Cardiac fibroblast (primary cell): ENCODE data around the gene CCDC93.
A peak's percentile ranks its signal among the peaks of the same experiment; 100 is the strongest.

ENCODE experiments used
- DNase-seq, 2 donors: peaks; one replicate each; pipeline versions ENCODE4 v3.0.0 to v3.0.0-alpha.2; 2010; ENCODE audit warnings: low read depth in 2 of 2
- H3K4me3 ChIP-seq, 2 donors: replicated peaks in 1 of 2; 1 replicate in 1 of 2; 2 replicates in 1 of 2; pipeline ENCODE4 v1.5.1; 2011; ENCODE audit warnings: low read depth in 2 of 2, low read length in 2 of 2, mild to moderate bottlenecking in 2 of 2, moderate library complexity in 1 of 2
- CTCF ChIP-seq: IDR thresholded peaks from one replicate; pipeline ENCODE4 v1.5.1; 2011; ENCODE audit warnings: low read depth, mild to moderate bottlenecking, low read length, inconsistent platforms

CCDC93 gene

DNA sequence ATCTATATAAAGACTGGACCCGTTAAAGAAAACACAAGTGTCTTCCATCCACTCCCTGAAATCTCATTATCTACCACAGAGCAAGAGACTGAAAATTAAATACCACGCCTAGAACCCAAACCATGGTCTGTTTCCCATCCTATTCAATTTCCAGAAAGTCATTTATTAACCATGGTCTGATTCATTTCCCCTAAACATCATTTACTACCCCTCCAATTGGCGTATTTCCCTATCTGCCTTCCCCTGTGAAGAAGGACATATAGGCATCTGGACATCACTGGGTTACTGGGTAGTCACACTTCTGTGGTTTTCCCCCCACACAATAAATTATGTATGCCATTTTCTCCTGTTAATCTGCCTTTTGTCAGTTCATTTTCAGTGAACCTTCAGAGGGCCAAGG is 30.8 kb downstream of the CCDC93 start:
- peak in 1 of 2 donors; percentile 40 for DNase-seq
- TF ChIP-seq CTCF: no peak
- H3K4me3 ChIP-seq: no peak overlapping the region

DNA sequence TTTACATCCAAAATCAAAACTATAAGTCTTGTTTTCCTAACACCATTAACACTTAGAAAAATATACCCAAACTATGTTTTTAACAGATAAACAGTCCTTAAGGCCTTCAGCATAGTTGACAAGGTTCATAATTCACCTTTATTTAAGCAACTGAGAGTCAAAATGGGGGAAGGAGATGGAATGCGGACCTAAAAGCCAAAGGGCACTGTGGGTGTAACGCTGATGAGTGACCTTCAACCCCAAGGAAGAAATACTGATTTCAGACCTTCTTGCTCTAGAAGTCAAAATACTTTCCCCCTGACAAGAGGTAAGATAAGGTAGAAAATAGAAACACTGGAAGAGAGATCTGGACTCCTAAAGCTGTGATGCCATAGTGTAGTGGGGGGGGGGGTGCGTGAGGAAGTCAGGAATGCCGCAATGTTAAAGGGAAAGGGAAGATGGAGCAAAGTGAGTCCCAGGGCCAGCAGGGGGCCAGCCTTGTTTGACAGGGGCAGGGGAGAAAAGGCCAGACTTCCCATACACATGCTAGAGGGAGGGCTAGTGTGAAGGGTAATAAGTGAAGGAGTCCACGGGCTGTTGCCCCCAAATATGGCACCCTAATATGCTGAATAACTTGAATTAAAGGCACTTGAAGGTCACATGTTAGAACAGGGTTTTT is 31.4 kb downstream of the CCDC93 start:
- H3K4me3 ChIP-seq: no peak overlapping the region
- DNase-seq: no peak

DNA sequence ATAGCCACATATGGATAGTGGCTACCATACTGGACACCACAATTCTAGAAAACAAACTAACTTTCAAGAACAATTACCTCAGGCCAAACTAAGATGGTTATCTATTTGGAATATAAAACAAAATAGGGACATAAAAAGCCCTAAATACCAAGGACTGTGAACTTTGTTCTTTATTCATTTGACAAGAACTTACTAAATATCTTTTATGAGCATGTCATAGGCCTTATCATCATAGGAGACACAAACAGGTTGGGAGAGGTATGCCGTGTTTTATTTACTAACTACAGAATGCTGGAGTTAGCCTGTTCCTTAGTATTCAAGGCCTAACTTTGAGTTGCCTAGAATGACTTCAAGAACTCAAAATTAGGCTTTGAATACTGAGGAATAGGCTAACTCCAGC is 32.1 kb downstream of the CCDC93 start:
- no peak for DNase-seq
- H3K4me3 ChIP-seq: no peak overlapping the region
- TF ChIP-seq CTCF: no peak

More for the DNA sequence above, 31.4 kb downstream of the CCDC93 start:
- no peak for TF ChIP-seq CTCF

DNA sequence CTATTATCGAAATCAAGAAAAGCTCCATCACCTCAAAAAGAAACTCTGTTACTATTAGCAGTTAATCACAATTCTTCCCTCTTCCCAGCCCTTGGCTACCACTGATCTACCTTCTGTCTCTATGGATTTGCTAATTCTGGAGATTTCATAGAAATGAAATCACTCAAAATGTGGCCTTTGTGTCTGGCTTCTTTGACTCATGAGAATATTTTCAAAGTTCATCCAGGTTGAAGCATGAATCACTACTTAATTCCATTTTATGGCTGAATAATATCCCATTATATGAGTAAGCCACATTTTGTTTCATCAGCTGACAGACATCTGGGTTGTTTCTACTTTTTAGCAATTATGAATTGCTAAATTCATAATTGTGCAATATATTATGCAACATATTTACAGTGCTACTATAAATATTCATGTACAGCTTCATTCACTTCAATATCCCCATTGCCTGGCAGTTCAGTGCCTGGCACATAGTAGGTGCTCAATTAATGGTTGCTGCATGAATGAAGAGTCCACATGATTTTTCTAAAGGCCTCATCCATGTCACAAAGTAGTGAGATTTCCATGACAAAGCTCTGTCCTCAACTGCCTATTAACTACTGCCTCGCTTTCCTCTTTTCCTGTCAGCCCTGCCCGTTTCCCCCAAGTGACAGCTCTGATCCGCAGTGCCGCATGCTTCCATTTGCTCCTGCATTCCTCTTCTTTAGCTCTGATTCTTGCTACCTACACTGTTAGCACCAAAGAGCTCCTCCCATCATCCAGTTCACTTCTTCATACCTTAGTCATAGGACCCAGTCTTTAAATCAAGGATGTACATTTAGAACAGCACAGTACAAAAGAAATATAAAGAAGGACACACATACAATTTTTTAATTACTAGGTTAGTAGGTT is 32.8 kb downstream of the CCDC93 start:
- no peak for TF ChIP-seq CTCF
- peak; percentile 86 to 98 for DNase-seq
- no peak overlapping the region for H3K4me3 ChIP-seq

- DNase-seq: peak; percentile 53 to 91
- no peak overlapping the region for H3K4me3 ChIP-seq
Measured at GRCh38 chr2:117979911-117980701, 33.8 kb downstream of the CCDC93 start.

More at GRCh38 chr2:117979911-117980701, 33.8 kb downstream of the CCDC93 start:
- no peak for TF ChIP-seq CTCF
